Endothelial cell of umbilical vein (primary cell): ENCODE measurements around the gene BHLHE23. TPM values are rescaled to one million over a fixed set of nuclear protein-coding genes. Genes with fewer than 3 reads are reported as not detected.

Source experiments
- BruUV-seq: library from RNA; stranded (reverse); fragments of 400-500 nt; replicated peaks from 2 replicates; lab custom pipeline; 2021; lab: Mats Ljungman, UMichigan
- CTCF ChIA-PET: fragments of 300-600, 350-600 bp; sonication (Branson Sonifier 250); formaldehyde crosslinking; loops from one replicate; lab custom pipeline; 2021; ENCODE audit warnings: antibody characterized with exemption, inconsistent platforms; lab: Charles Lee
- POLR2A ChIA-PET: fragments of 300-600, 350-600 bp; sonication (Branson Sonifier 250); formaldehyde crosslinking; loops from one replicate; lab custom pipeline; 2021; ENCODE audit warnings: antibody characterized with exemption, inconsistent platforms; lab: Charles Lee
- DNase-seq: peaks from one replicate; pipeline ENCODE4 v3.0.0-alpha.2; 2011; ENCODE audit warnings: low read depth, low spot score
- FAIRE-seq: peaks from 2 replicates; lab custom pipeline; 2011; peaks lifted over from hg19 to GRCh38; lab: Jason Lieb, UNC
- H2AFZ ChIP-seq: 2 replicates; pipeline ENCODE4 v1.6.0; 2012; ENCODE audit warnings: low read depth, low read length, control low read depth, inconsistent platforms
- H3K27ac ChIP-seq: 2 replicates; pipeline ENCODE4 v1.5.1; 2011; ENCODE audit warnings: low read depth, mild to moderate bottlenecking, control low read depth, low read length, moderate library complexity; ENCODE audit not compliant: insufficient read depth
- H3K27me3 ChIP-seq, 2 experiments: 2 replicates each; pipeline versions ENCODE4 v1.6.0 to v1.6.1; 2011; ENCODE audit warnings: low read length in 2 of 2, mixed read lengths in 1 of 2; ENCODE audit not compliant: control insufficient read depth in 2 of 2, insufficient read depth in 2 of 2
- H3K36me3 ChIP-seq, 2 experiments: 2 replicates in 1 of 2; 3 replicates in 1 of 2; pipeline ENCODE4 v1.5.1; 2011; ENCODE audit warnings: low read length in 2 of 2, mild to moderate bottlenecking in 1 of 2, moderate library complexity in 1 of 2; ENCODE audit not compliant: control insufficient read depth in 2 of 2, insufficient read depth in 2 of 2; ENCODE audit errors: extremely low read depth in 1 of 2
- H3K4me1 ChIP-seq: 3 replicates; pipeline ENCODE4 v1.5.1; 2011; ENCODE audit warnings: mild to moderate bottlenecking, low read length; ENCODE audit not compliant: control insufficient read depth, insufficient read depth; ENCODE audit errors: extremely low read depth
- H3K4me2 ChIP-seq: 2 replicates; pipeline ENCODE4 v1.6.1; 2011; ENCODE audit warnings: low read length, control low read depth, mixed read lengths; ENCODE audit not compliant: insufficient read depth
- H3K4me3 ChIP-seq, 3 experiments: fragments of 200-600 bp in 1 of 3; sonication (generic), shearing (Covaris generic) in 1 of 3; replicated peaks in 1 of 3; 2 replicates each; pipeline ENCODE4 v1.5.1; 2011 to 2016; ENCODE audit warnings: control low read depth in 3 of 3, low read length in 3 of 3, mild to moderate bottlenecking in 2 of 3, inconsistent platforms in 1 of 3, low read depth in 1 of 3, moderate library complexity in 1 of 3; ENCODE audit not compliant: insufficient read depth in 1 of 3
- H3K79me2 ChIP-seq: 2 replicates; pipeline ENCODE4 v1.6.0; 2012; ENCODE audit warnings: low read length, inconsistent platforms; ENCODE audit not compliant: control insufficient read depth, insufficient read depth
- H3K9ac ChIP-seq: replicated peaks from 2 replicates; pipeline ENCODE3; 2011; ENCODE audit warnings: low read length, control low read depth; ENCODE audit not compliant: insufficient read depth; ENCODE audit errors: extremely low read depth
- H3K9me1 ChIP-seq: replicated peaks from 3 replicates; pipeline ENCODE4 v1.6.0; 2011; ENCODE audit warnings: mild to moderate bottlenecking, low read length; ENCODE audit not compliant: control insufficient read depth, insufficient read depth; ENCODE audit errors: extremely low read depth
- H3K9me3 ChIP-seq: replicated peaks from 2 replicates; pipeline ENCODE4 v1.5.1; 2012; ENCODE audit warnings: low read length, inconsistent platforms; ENCODE audit not compliant: control insufficient read depth, insufficient read depth
- H4K20me1 ChIP-seq: replicated peaks from 2 replicates; pipeline ENCODE3; 2011; ENCODE audit warnings: mild to moderate bottlenecking, low read length; ENCODE audit not compliant: control insufficient read depth, insufficient read depth; ENCODE audit errors: extremely low read depth
- EZH2 ChIP-seq: IDR thresholded peaks from 2 replicates; pipeline ENCODE4 v1.6.1; 2012; ENCODE audit warnings: borderline replicate concordance, low read depth, mild to moderate bottlenecking, moderate library complexity, low read length, inconsistent platforms; ENCODE audit not compliant: severe bottlenecking
- FOS ChIP-seq: IDR thresholded peaks from 2 replicates; pipeline ENCODE4 v1.6.1; 2011; ENCODE audit warnings: mild to moderate bottlenecking, low read length, moderate library complexity, borderline replicate concordance; ENCODE audit not compliant: insufficient read depth
- GATA2 ChIP-seq: IDR thresholded peaks from 2 replicates; pipeline ENCODE4 v1.7.0; 2011; ENCODE audit warnings: low read depth, mild to moderate bottlenecking, moderate library complexity, mixed read lengths, low read length; ENCODE audit not compliant: insufficient read length, insufficient read depth
- JUN ChIP-seq: IDR thresholded peaks from 2 replicates; pipeline ENCODE4 v1.6.1; 2011; ENCODE audit warnings: borderline replicate concordance, low read depth; ENCODE audit not compliant: insufficient read length, insufficient read depth
- MYC ChIP-seq: IDR thresholded peaks from one replicate; pipeline ENCODE4 v1.6.1; 2011; ENCODE audit warnings: mild to moderate bottlenecking, low read depth, low read length
- POLR2A ChIP-seq: IDR thresholded peaks from 2 replicates; pipeline ENCODE4 v1.6.1; 2012; ENCODE audit warnings: low read depth, mild to moderate bottlenecking, control low read depth, low read length
- POLR2AphosphoS5 ChIP-seq: IDR thresholded peaks from 2 replicates; pipeline ENCODE4 v1.6.1; 2012; ENCODE audit warnings: low read depth, mild to moderate bottlenecking, control low read depth, low read length, moderate library complexity; ENCODE audit not compliant: insufficient read depth
- dilution Hi-C: fragments of 300-500 bp; cut with MboI; formaldehyde crosslinking; loops from one replicate; pipeline ENCODE4 v1.15.0; 2019; ENCODE audit warnings: low sequenced_read_pairs; ENCODE audit not compliant: extremely low pct_ligation_motif_present
- intact Hi-C: fragments of 100-400 bp; cut with micrococcal nuclease; formaldehyde crosslinking; loops from one replicate; pipeline ENCODE4 v1.10.0; 2022
- polyA plus RNA-seq, 4 experiments: library from polyadenylated mRNA; depleted of rRNA in 3 of 4; stranded (reverse) in 3 of 4; unstranded in 1 of 4; fragments of >200 nt; gene quantifications; 2 replicates each; pipeline versions ENCODE4 v1.2.1 to v1.2.3, GENCODE V29; 2011 to 2012; ENCODE audit warnings: missing spikeins in 1 of 4
- total RNA-seq: library from RNA; stranded (reverse); gene quantifications from 2 replicates; pipeline ENCODE4 v1.2.3, GENCODE V29; 2021
- TF ChIP-seq, protein P1 (sequence below): IDR thresholded peaks from 2 replicates; pipeline ENCODE4 v1.6.1; 2011; ENCODE audit not compliant: insufficient read depth, insufficient read length
- TF ChIP-seq, protein P2 (sequence below), 2 donors: IDR thresholded peaks; 1 replicate in 1 of 2; 2 replicates in 1 of 2; pipeline ENCODE4 v1.5.1; 2011; ENCODE audit warnings: low read length in 2 of 2, mild to moderate bottlenecking in 2 of 2, moderate library complexity in 2 of 2, control low read depth in 1 of 2, inconsistent platforms in 1 of 2, low read depth in 1 of 2; ENCODE audit not compliant: insufficient read depth in 1 of 2; ENCODE audit errors: extremely low read depth in 1 of 2

The BHLHE23 gene
- total and polyA plus RNA-seq, 2 donors (not counting 3 experiments of a cell fraction or from before 2014, with no cell fraction given) = not detected

DNA sequence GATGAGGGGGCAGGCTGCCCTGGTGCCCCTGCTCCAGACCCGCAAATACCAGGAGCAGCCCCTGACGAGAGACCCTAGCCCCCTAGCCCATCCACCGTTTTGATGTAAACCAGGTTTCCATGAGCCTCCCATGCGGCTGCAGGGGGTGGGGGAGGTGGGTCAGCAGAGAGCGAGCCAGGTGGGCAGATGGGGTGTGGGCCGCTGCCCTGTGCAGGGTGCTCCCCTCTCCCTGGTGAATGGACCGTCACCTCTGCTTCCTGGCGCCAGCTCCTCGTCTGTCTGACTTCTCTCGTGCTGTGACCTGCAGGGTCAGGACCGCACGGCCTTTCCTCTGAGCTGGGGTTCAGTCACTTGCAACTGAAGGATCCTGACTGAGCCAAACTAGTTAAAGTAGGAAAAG is 15.7 kb upstream of the BHLHE23 start:
- Histone ChIP-seq H3K27ac (no peak overlapping the region), H3K4me3 (no peak overlapping the region), H3K4me2 (no peak overlapping the region), H3K9ac (no peak overlapping the region), H3K9me3 (no peaks in the 10 kb centered on the region), H3K79me2 (no peaks in the 10 kb centered on the region), H4K20me1 (no peaks in the 10 kb centered on the region), H3K9me1 (no peaks in the 10 kb centered on the region), H3K36me3 (no peaks in the 10 kb centered on the region), H2AFZ (no peak overlapping the region), H3K27me3 (peaks cover 15 to 25% of the 10 kb centered on the region in 2 experiments), H3K4me1 (no peaks in the 10 kb centered on the region)
- TF ChIP-seq EZH2 = no peak
- TF ChIP-seq, protein P1, sequence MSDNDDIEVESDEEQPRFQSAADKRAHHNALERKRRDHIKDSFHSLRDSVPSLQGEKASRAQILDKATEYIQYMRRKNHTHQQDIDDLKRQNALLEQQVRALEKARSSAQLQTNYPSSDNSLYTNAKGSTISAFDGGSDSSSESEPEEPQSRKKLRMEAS = no peak
- TF ChIP-seq, protein P2, sequence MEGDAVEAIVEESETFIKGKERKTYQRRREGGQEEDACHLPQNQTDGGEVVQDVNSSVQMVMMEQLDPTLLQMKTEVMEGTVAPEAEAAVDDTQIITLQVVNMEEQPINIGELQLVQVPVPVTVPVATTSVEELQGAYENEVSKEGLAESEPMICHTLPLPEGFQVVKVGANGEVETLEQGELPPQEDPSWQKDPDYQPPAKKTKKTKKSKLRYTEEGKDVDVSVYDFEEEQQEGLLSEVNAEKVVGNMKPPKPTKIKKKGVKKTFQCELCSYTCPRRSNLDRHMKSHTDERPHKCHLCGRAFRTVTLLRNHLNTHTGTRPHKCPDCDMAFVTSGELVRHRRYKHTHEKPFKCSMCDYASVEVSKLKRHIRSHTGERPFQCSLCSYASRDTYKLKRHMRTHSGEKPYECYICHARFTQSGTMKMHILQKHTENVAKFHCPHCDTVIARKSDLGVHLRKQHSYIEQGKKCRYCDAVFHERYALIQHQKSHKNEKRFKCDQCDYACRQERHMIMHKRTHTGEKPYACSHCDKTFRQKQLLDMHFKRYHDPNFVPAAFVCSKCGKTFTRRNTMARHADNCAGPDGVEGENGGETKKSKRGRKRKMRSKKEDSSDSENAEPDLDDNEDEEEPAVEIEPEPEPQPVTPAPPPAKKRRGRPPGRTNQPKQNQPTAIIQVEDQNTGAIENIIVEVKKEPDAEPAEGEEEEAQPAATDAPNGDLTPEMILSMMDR (IDR thresholded peaks at IDR 0.05; ENCODE audit: extremely low read depth in 1 of 2, insufficient read depth in 1 of 2, low read depth in 1 of 2, low read length in 2 of 2) = no peak
- TF ChIP-seq JUN = no peak
- TF ChIP-seq POLR2A = no peak
- no peak for TF ChIP-seq MYC
- TF ChIP-seq FOS = no peak
- no peak for TF ChIP-seq GATA2
- no peak for TF ChIP-seq POLR2AphosphoS5
- DNase-seq (no peak), FAIRE-seq (no peak)
- dilution Hi-C loops = no loop called here
- ChIA-PET POLR2A (no interaction called here), CTCF (no interaction called here)
- no TSS peak for BruUV-seq
- intact Hi-C loops = no loop called here
